ENCODE measurements around the gene SMIM24. TPM values are rescaled to one million over a fixed set of nuclear protein-coding genes. Genes with fewer than 3 reads are reported as not detected.
A peak's percentile ranks its signal among the peaks of the same experiment; 100 is the strongest.

The SMIM24 gene
- total RNA-seq, 4 donors from 2014 or later: not detected

DNA sequence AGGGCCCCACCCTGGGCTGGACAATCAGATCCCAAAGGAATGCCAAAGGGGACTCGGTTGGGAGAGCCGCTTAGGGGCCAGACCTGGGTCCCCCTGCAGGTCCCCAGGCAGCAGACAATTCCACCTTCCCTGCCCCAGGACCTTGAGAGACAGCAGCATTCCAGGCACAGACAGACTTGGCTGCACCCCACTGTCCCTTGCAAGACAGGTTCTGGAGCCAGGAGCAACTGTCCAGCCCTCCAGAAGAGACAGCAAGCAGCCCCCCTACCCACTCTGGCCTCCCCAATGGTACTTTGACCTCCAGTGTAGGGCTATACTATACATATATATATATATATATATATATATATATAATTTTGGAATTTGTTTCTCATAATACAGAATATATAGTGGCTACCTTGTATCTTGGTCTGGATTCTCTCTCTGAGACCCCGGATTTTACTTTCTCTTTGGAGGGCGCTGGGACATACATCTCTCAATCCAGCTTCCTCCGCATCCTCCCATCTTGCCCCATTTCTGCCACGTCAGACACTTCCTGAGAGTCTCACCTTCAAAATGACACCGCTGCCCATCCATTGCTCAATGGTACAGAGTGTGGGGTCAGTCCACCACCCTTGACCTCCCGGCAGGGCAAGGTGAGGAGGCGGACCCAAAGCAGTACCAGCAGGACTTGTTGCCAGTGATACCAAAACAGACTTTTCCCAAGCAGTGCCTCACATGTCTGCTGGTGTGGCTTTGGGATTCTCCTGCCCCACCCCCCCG lies 12.7 kb downstream of the SMIM24 start:
- H3K27me3 ChIP-seq: no peaks in the 10 kb centered on the region
- H3K9me3 ChIP-seq: no peaks in the 10 kb centered on the region
- H3K27ac ChIP-seq: peak overlapping the region in 2 of 4 donors; percentile 31 to 82
- H3K4me1 ChIP-seq: peaks cover 0 to 8% of the 10 kb centered on the region in 2 donors
- in situ Hi-C loops (cut with MboI; ENCODE audit: low sequenced_read_pairs in 4 of 4) (no loop called here), intact Hi-C loops (cut with DNase I; ENCODE audit: low total_unique reads) (no loop called here)
- ATAC-seq (no peak), DNase-seq (no peak)
- peaks cover 0 to 18% of the 10 kb centered on the region in 2 donors for H3K36me3 ChIP-seq
- H3K4me3 ChIP-seq: no peak overlapping the region
- no peak for TF ChIP-seq POLR2A (IDR thresholded peaks at IDR 0.05)
- TF ChIP-seq, protein P1, sequence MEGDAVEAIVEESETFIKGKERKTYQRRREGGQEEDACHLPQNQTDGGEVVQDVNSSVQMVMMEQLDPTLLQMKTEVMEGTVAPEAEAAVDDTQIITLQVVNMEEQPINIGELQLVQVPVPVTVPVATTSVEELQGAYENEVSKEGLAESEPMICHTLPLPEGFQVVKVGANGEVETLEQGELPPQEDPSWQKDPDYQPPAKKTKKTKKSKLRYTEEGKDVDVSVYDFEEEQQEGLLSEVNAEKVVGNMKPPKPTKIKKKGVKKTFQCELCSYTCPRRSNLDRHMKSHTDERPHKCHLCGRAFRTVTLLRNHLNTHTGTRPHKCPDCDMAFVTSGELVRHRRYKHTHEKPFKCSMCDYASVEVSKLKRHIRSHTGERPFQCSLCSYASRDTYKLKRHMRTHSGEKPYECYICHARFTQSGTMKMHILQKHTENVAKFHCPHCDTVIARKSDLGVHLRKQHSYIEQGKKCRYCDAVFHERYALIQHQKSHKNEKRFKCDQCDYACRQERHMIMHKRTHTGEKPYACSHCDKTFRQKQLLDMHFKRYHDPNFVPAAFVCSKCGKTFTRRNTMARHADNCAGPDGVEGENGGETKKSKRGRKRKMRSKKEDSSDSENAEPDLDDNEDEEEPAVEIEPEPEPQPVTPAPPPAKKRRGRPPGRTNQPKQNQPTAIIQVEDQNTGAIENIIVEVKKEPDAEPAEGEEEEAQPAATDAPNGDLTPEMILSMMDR (IDR thresholded peaks at IDR 0.05 in 4 of 5, conservative IDR thresholded peaks at IDR 0.05 in 1 of 5): no peak

DNA sequence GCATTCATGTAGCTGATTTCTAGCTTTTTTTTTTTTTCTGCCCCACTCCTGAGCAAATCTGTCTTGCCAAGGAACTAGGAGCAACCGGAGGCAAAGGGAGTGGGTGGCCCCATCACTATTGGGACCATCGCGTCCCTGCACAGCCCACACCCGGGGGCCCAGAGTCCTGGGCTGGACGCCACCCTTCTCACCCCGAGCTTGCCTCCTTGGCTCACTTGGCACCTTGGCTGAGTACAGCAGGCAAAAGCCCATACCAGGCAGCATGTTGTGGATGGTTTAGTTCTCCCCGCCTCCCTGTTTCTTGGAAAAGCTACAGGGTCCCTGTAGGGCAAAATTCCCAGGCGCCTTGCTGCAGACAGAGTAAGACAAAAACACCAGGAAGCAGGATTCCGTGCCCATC lies 13.7 kb downstream of the SMIM24 start:
- Histone ChIP-seq H3K4me3 (no peak overlapping the region), H3K9me3 (no peaks in the 10 kb centered on the region), H3K36me3 (peaks cover 0 to 28% of the 10 kb centered on the region in 2 donors), H3K27ac (peak overlapping the region in 3 of 4 donors; percentile 25 to 82 (median 59)), H3K4me1 (peaks cover 0 to 8% of the 10 kb centered on the region in 2 donors), H3K27me3 (no peaks in the 10 kb centered on the region)
- DNase-seq (no peak), ATAC-seq (no peak)
- in situ Hi-C loops (cut with MboI; ENCODE audit: low sequenced_read_pairs in 4 of 4) (no loop called here), intact Hi-C loops (cut with DNase I; ENCODE audit: low total_unique reads) (no loop called here)
- TF ChIP-seq, protein P1 (IDR thresholded peaks at IDR 0.05 in 4 of 5, conservative IDR thresholded peaks at IDR 0.05 in 1 of 5): no peak

DNA sequence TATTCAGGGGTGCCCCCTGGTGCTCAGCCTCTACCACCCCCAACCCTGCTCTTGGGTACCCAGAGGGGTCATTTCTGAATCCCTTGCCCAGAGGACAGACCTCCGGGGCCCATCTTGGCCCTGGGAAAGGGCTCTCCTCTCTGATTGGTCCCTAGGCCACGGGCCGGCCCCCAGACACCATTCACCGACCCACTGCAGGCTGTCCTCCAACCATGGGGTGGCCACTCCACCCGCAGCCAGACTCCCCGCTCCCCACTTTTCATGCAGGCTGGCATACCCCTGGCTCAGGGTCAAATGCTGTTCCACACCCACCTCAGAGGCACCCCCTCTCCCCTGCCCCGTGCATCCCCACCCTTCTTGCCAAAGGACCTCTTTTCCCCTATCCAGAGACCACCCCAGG lies 14.8 kb downstream of the SMIM24 start:
- H3K27me3 ChIP-seq: no peaks in the 10 kb centered on the region
- ATAC-seq (no peak), DNase-seq (no peak)
- H3K36me3 ChIP-seq: peaks cover 0 to 32% of the 10 kb centered on the region in 2 donors
- peak overlapping the region in 3 of 4 donors; percentile 25 to 82 (median 59) for H3K27ac ChIP-seq
- TF ChIP-seq, protein P1 (IDR thresholded peaks at IDR 0.05 in 4 of 5, conservative IDR thresholded peaks at IDR 0.05 in 1 of 5): no peak
- no peak for TF ChIP-seq POLR2A (IDR thresholded peaks at IDR 0.05)
- H3K4me3 ChIP-seq: no peak overlapping the region
- no peaks in the 10 kb centered on the region for H3K9me3 ChIP-seq
- intact Hi-C loops (cut with DNase I; ENCODE audit: low total_unique reads) (no loop called here), in situ Hi-C loops (cut with MboI; ENCODE audit: low sequenced_read_pairs in 4 of 4) (no loop called here)
- peaks cover 0 to 8% of the 10 kb centered on the region in 2 donors for H3K4me1 ChIP-seq

DNA sequence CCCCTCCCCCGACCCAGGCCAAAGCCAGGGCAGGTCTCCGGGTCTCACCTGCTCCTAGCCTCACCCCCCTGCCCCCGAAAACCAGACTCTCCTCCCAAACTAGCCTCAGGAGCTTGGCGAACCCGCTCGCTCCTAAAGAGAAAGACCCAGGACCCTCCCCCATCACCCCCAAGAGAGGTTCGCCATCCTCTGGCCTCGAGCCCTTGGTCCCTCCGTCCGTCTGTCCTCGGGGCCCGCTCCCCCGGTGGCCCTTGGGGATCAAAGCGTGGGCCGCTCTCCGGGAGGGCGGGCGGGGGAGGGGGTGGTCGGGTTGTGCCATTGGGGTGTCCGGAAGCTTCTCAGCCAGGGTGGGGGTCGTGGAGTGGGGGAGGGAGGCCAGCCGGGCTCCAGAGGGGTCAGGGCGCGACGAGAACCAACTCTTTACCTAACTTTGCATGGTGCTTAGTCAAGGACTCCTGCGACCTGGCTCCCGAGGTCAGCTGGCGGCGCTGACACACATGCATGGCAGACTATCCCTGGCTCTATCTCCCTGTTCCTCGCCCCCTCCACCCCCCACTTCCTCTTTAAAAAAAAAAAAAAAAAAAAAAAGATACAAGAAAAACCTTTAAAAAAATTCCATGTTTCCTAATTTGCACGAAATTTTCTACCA lies 15.6 kb downstream of the SMIM24 start:
- intact Hi-C loops (cut with DNase I; ENCODE audit: low total_unique reads): no loop called here
- peak in 1 of 2 donors; percentile 52 for DNase-seq

More for the DNA sequence above, 15.6 kb downstream of the SMIM24 start:
- TF ChIP-seq POLR2A (IDR thresholded peaks at IDR 0.05): no peak
- TF ChIP-seq, protein P1 (IDR thresholded peaks at IDR 0.05 in 4 of 5, conservative IDR thresholded peaks at IDR 0.05 in 1 of 5): no peak
- in situ Hi-C loops (cut with MboI; ENCODE audit: low sequenced_read_pairs in 4 of 4): no loop called here
- H3K27ac ChIP-seq: peak overlapping the region in 3 of 4 donors; percentile 43 to 82 (median 43)
- H3K4me1 ChIP-seq: peaks cover 3 to 13% of the 10 kb centered on the region in 2 donors
- H3K4me3 ChIP-seq: no peak overlapping the region
- no peak for ATAC-seq
- H3K27me3 ChIP-seq: no peaks in the 10 kb centered on the region
- H3K36me3 ChIP-seq: peaks cover 0 to 32% of the 10 kb centered on the region in 2 donors
- no peaks in the 10 kb centered on the region for H3K9me3 ChIP-seq

Data from gastrocnemius medialis (tissue), 4 donors.